ENCODE data around the gene RNH1. TPM values are rescaled to one million over a fixed set of nuclear protein-coding genes. Genes with fewer than 3 reads are reported as not detected.
A peak's percentile ranks its signal among the peaks of the same experiment; 100 is the strongest.
"Not testable (repeated sequence)": the region's sequence is repeated elsewhere in the genome, so short reads cannot be mapped to it uniquely, and the experiment has no call there.

Gene RNH1
- total RNA-seq, 1 donor from 2014 or later: 306 TPM

- no peak for DNase-seq (ENCODE audit: low read depth, low spot score)
These were observed 29.9 kb downstream of the RNH1 start for GRCh38 chr11:477052-477715.

GRCh38 chr11:476416-476815, 30.6 kb downstream of the RNH1 start:
- DNase-seq (ENCODE audit: low read depth, low spot score): no peak

GRCh38 chr11:475941-476340, 31.1 kb downstream of the RNH1 start:
- DNase-seq (ENCODE audit: low read depth, low spot score): no peak

GRCh38 chr11:474914-475506, 32.0 kb downstream of the RNH1 start:
- no peak for DNase-seq (ENCODE audit: low read depth, low spot score)

- no peak for DNase-seq (ENCODE audit: low read depth, low spot score)
These were observed 32.9 kb downstream of the RNH1 start for GRCh38 chr11:473962-474785.

- no peak for DNase-seq (ENCODE audit: low read depth, low spot score)
These were observed 33.6 kb downstream of the RNH1 start for GRCh38 chr11:473415-473814.

GRCh38 chr11:472816-473215, 34.2 kb downstream of the RNH1 start:
- no peak for DNase-seq (ENCODE audit: low read depth, low spot score)

GRCh38 chr11:472272-472671, 34.8 kb downstream of the RNH1 start:
- no peak for DNase-seq (ENCODE audit: low read depth, low spot score)

GRCh38 chr11:471468-472145, 35.4 kb downstream of the RNH1 start:
- DNase-seq (ENCODE audit: low read depth, low spot score): no peak

- DNase-seq (ENCODE audit: low read depth, low spot score): peak; percentile 64
These were observed 37.1 kb downstream of the RNH1 start for GRCh38 chr11:469684-470560.

- not testable (repeated sequence) for DNase-seq (ENCODE audit: low read depth, low spot score)
These were observed 37.9 kb downstream of the RNH1 start for GRCh38 chr11:469026-469683.

- DNase-seq (ENCODE audit: low read depth, low spot score): no peak
These were observed 38.5 kb downstream of the RNH1 start for GRCh38 chr11:468493-468892.

GRCh38 chr11:468036-468435, 39.0 kb downstream of the RNH1 start:
- DNase-seq (ENCODE audit: low read depth, low spot score): no peak

GRCh38 chr11:465896-466530, 41.0 kb downstream of the RNH1 start:
- no peak for DNase-seq (ENCODE audit: low read depth, low spot score)

GRCh38 chr11:464316-464715, 42.7 kb downstream of the RNH1 start:
- no peak for DNase-seq (ENCODE audit: low read depth, low spot score)

GRCh38 chr11:462107-462890, 44.7 kb downstream of the RNH1 start:
- no peak for DNase-seq (ENCODE audit: low read depth, low spot score)

- no peak for DNase-seq (ENCODE audit: low read depth, low spot score)
These were observed 45.4 kb downstream of the RNH1 start for GRCh38 chr11:461626-462025.

GRCh38 chr11:460331-461199, 46.5 kb downstream of the RNH1 start:
- DNase-seq (ENCODE audit: low read depth, low spot score): no peak

Data from pulmonary artery endothelial cell (primary cell).